ENCODE results near the gene PLEKHG2. TPM values are rescaled to one million over a fixed set of nuclear protein-coding genes. Genes with fewer than 3 reads are reported as not detected.

Gene PLEKHG2
- total RNA-seq, 2 donors from 2014 or later: 76.0 to 112 TPM

GRCh38 chr19:39409208-39410016, 3.1 kb upstream of the PLEKHG2 start:
- H3K27ac ChIP-seq: peak overlapping the region; percentile 100
- H3K4me3 ChIP-seq: peak overlapping the region; percentile 94
- H3K27me3 ChIP-seq (replicated peaks; ENCODE audit: insufficient read depth): no peaks in the 10 kb centered on the region
- TF ChIP-seq, protein P1, sequence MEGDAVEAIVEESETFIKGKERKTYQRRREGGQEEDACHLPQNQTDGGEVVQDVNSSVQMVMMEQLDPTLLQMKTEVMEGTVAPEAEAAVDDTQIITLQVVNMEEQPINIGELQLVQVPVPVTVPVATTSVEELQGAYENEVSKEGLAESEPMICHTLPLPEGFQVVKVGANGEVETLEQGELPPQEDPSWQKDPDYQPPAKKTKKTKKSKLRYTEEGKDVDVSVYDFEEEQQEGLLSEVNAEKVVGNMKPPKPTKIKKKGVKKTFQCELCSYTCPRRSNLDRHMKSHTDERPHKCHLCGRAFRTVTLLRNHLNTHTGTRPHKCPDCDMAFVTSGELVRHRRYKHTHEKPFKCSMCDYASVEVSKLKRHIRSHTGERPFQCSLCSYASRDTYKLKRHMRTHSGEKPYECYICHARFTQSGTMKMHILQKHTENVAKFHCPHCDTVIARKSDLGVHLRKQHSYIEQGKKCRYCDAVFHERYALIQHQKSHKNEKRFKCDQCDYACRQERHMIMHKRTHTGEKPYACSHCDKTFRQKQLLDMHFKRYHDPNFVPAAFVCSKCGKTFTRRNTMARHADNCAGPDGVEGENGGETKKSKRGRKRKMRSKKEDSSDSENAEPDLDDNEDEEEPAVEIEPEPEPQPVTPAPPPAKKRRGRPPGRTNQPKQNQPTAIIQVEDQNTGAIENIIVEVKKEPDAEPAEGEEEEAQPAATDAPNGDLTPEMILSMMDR (IDR thresholded peaks at IDR 0.05): no peak
- H3K9me3 ChIP-seq: no peaks in the 10 kb centered on the region
- H3K36me3 ChIP-seq: peaks cover 20% of the 10 kb centered on the region
- peaks cover 25 to 39% of the 10 kb centered on the region in 2 donors for H3K4me1 ChIP-seq (ENCODE audit: control insufficient read depth in 1 of 2, low read depth in 2 of 2)
- ATAC-seq (ENCODE audit: insufficient number of reproducible peaks, low FRiP score, low read depth): peak; percentile 0
- DNase-seq (ENCODE audit: low spot score): peak; percentile 69

- H3K27me3 ChIP-seq (replicated peaks; ENCODE audit: insufficient read depth): no peaks in the 10 kb centered on the region
- no peak for ATAC-seq (ENCODE audit: insufficient number of reproducible peaks, low FRiP score, low read depth)
- H3K4me3 ChIP-seq: peak overlapping the region; percentile 94
- peak overlapping the region; percentile 100 for H3K27ac ChIP-seq
- DNase-seq (ENCODE audit: low spot score): no peak
- TF ChIP-seq, protein P1 (IDR thresholded peaks at IDR 0.05): no peak
- no peaks in the 10 kb centered on the region for H3K9me3 ChIP-seq
- H3K4me1 ChIP-seq (ENCODE audit: control insufficient read depth in 1 of 2, low read depth in 2 of 2): peaks cover 27 to 40% of the 10 kb centered on the region in 2 donors
- peaks cover 20% of the 10 kb centered on the region for H3K36me3 ChIP-seq
Measured at GRCh38 chr19:39410017-39410830, 2.2 kb upstream of the PLEKHG2 start.

DNA sequence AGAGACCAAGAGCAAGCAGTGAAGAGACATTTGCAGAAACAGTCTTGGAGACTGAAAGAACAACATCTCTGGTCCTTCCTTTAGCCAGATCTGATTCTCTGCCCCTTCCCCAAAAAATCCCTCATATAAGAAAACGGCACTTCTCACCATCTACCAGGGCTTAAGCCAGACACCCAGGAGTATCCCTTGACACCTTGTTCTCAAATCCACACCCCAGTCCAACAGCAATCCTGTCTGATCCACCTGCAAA, 1.7 kb upstream of the PLEKHG2 start:
- Histone ChIP-seq H3K4me1 (ENCODE audit: control insufficient read depth in 1 of 2, low read depth in 2 of 2) (peaks cover 24 to 40% of the 10 kb centered on the region in 2 donors), H3K27ac (peak overlapping the region; percentile 100), H3K9me3 (no peaks in the 10 kb centered on the region), H3K36me3 (peaks cover 20% of the 10 kb centered on the region), H3K27me3 (replicated peaks; ENCODE audit: insufficient read depth) (no peaks in the 10 kb centered on the region), H3K4me3 (peak overlapping the region; percentile 94)
- DNase-seq (ENCODE audit: low spot score) (no peak), ATAC-seq (ENCODE audit: insufficient number of reproducible peaks, low FRiP score, low read depth) (no peak)
- TF ChIP-seq, protein P1 (IDR thresholded peaks at IDR 0.05): no peak

DNA sequence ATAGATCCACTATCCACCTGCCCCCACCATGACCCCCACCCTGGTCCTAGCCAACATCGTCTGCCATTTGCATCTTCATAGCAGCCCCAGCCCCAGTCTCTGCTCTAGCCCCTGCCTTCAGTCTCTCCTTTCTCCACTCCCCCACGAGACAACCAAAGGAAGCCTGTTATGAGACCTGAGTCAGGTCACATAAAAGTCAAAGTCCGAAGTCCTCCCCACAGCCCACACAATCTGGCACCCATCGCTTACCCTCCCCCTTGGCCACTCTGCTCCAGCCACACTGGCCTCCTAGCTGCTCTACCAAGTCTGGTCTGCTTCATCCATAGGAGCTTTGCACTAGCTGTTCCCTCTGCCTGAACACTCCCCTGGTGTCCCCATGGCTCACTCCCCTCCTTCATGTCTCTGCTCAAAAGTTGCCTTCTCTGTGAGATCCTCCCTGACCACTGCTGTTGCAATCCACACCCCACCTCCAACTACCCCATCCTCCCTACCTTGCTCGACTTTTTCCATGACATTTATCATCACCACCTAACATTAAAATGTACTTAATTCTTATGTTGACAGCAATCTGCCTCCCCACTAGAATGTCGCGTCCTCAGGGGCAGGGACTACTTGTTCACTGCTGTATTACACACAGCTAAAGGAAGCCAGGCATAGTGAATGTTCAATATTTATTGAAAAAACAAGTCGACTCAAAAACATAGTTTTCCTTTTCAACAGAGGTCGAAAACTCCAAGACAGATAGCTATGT, 1.2 kb upstream of the PLEKHG2 start:
- Histone ChIP-seq H3K4me1 (ENCODE audit: control insufficient read depth in 1 of 2, low read depth in 2 of 2) (peaks cover 25 to 40% of the 10 kb centered on the region in 2 donors), H3K4me3 (peak overlapping the region; percentile 94), H3K36me3 (peaks cover 23% of the 10 kb centered on the region), H3K27ac (peak overlapping the region; percentile 100), H3K27me3 (replicated peaks; ENCODE audit: insufficient read depth) (no peaks in the 10 kb centered on the region), H3K9me3 (no peaks in the 10 kb centered on the region)
- ATAC-seq (ENCODE audit: insufficient number of reproducible peaks, low FRiP score, low read depth) (no peak), DNase-seq (ENCODE audit: low spot score) (no peak)
- TF ChIP-seq, protein P1 (IDR thresholded peaks at IDR 0.05): no peak

DNA sequence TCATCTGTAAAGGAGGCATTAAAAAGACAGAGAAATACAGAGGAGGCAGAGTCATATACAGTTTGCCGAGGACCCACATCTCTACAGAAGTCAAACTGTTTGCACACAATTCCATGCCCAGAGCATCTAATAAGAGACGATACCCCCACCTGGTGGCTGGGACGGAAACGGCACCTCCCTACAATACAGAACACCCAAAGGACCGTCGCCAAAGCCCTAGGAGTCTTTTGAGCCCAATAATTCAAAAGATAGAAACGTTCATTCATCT, 703 bp upstream of the PLEKHG2 start:
- Histone ChIP-seq H3K4me3 (peak overlapping the region; percentile 94), H3K4me1 (ENCODE audit: control insufficient read depth in 1 of 2, low read depth in 2 of 2) (peaks cover 26 to 45% of the 10 kb centered on the region in 2 donors)
- peak; percentile 90 for DNase-seq (ENCODE audit: low spot score)

More for the DNA sequence above, 703 bp upstream of the PLEKHG2 start:
- peak; percentile 41 for ATAC-seq (ENCODE audit: insufficient number of reproducible peaks, low FRiP score, low read depth)
- no peaks in the 10 kb centered on the region for H3K9me3 ChIP-seq
- TF ChIP-seq, protein P1 (IDR thresholded peaks at IDR 0.05): peak; percentile 89
- peak overlapping the region; percentile 100 for H3K27ac ChIP-seq
- H3K36me3 ChIP-seq: peaks cover 28% of the 10 kb centered on the region
- H3K27me3 ChIP-seq (replicated peaks; ENCODE audit: insufficient read depth): no peaks in the 10 kb centered on the region

All from thoracic aorta (tissue), 2 donors.